SK-N-SH (cell line): ENCODE measurements around the gene DUSP5. TPM values are rescaled to one million over a fixed set of nuclear protein-coding genes. Genes with fewer than 3 reads are reported as not detected.

Source experiments
- CTCF ChIA-PET: fragments of 300-600, 350-600 bp; formaldehyde crosslinking; extraction: SDS; loops from one replicate; lab custom pipeline; 2021; lab: Yijun Ruan, JAX
- POLR2A ChIA-PET: fragments of 350-600 bp; sonication (Branson Sonifier 250); formaldehyde crosslinking; extraction: SDS; loops from one replicate; lab custom pipeline; 2020; ENCODE audit warnings: antibody characterized with exemption, inconsistent platforms; lab: Yijun Ruan, JAX
- DNase-seq: peaks from one replicate; pipeline ENCODE4 v3.0.0; 2012
- H2AFZ ChIP-seq: fragments of 200-600 bp; sonication (generic); 2 replicates; pipeline ENCODE4 v1.8.1; 2016; ENCODE audit warnings: antibody characterized with exemption, mild to moderate bottlenecking, low read depth
- H3F3A ChIP-seq: fragments of 200-600 bp; sonication (generic); replicated peaks from 2 replicates; pipeline ENCODE3; 2016; ENCODE audit warnings: antibody characterized with exemption, mild to moderate bottlenecking; ENCODE audit not compliant: insufficient read depth
- H3K27ac ChIP-seq, 2 experiments: fragments of 200-500 bp in 1 of 2; fragments of 200-600 bp in 1 of 2; sonication (Bioruptor generic) in 1 of 2; sonication (generic), shearing (Covaris generic) in 1 of 2; 2 replicates each; pipeline versions ENCODE4 v1.5.1 to v1.6.1; 2014 to 2016; ENCODE audit warnings: low read depth in 2 of 2, inconsistent platforms in 1 of 2, low read length in 1 of 2, mild to moderate bottlenecking in 1 of 2, mixed read lengths in 1 of 2
- H3K27me3 ChIP-seq: fragments of 200-600 bp; sonication (generic), shearing (Covaris generic); 2 replicates; pipeline ENCODE4 v1.6.1; 2016; ENCODE audit warnings: mixed run types; ENCODE audit not compliant: insufficient read depth
- H3K36me3 ChIP-seq, 2 experiments: fragments of 200-500 bp in 1 of 2; fragments of 200-600 bp in 1 of 2; sonication (Bioruptor generic) in 1 of 2; sonication (generic) in 1 of 2; replicated peaks in 1 of 2; 2 replicates each; pipeline versions ENCODE3 to v1.5.1; 2014 to 2016; ENCODE audit warnings: low read length in 1 of 2, mild to moderate bottlenecking in 1 of 2; ENCODE audit not compliant: insufficient read depth in 2 of 2, control insufficient read depth in 1 of 2
- H3K4me1 ChIP-seq, 2 experiments: fragments of 200-500 bp in 1 of 2; fragments of 200-600 bp in 1 of 2; sonication (Bioruptor generic) in 1 of 2; sonication (generic), shearing (Covaris generic) in 1 of 2; 2 replicates each; pipeline versions ENCODE4 v1.5.1 to v1.6.1; 2014 to 2016; ENCODE audit warnings: low read depth in 1 of 2, low read length in 1 of 2, mixed run types in 1 of 2; ENCODE audit not compliant: insufficient read depth in 2 of 2, control insufficient read depth in 1 of 2
- H3K4me2 ChIP-seq: fragments of 200-600 bp; sonication (generic), shearing (Covaris generic); 2 replicates; pipeline ENCODE4 v1.6.1; 2017; ENCODE audit warnings: mixed run types
- H3K4me3 ChIP-seq, 2 experiments: fragments of 200-500 bp in 1 of 2; fragments of 200-600 bp in 1 of 2; sonication (Bioruptor generic) in 1 of 2; sonication (generic), shearing (Covaris generic) in 1 of 2; 2 replicates each; pipeline versions ENCODE4 v1.5.1 to v1.8.1; 2014 to 2016; ENCODE audit warnings: low read depth in 2 of 2, inconsistent platforms in 1 of 2, low read length in 1 of 2, mild to moderate bottlenecking in 1 of 2, mixed read lengths in 1 of 2, moderate library complexity in 1 of 2
- H3K79me2 ChIP-seq: fragments of 200-600 bp; sonication (generic); 2 replicates; pipeline ENCODE4 v1.8.1; 2017; ENCODE audit warnings: mild to moderate bottlenecking; ENCODE audit not compliant: insufficient read depth
- H3K9ac ChIP-seq: fragments of 200-600 bp; sonication (generic); 2 replicates; pipeline ENCODE4 v1.6.1; 2017; ENCODE audit warnings: mixed run types
- H3K9me2 ChIP-seq: fragments of 200-600 bp; sonication (generic); 2 replicates; pipeline ENCODE4 v1.6.1; 2017; ENCODE audit warnings: mixed run types
- H3K9me3 ChIP-seq: fragments of 200-600 bp; sonication (generic); 2 replicates; pipeline ENCODE4 v1.6.1; 2017; ENCODE audit warnings: mixed run types, mild to moderate bottlenecking, moderate library complexity
- H4K20me1 ChIP-seq: fragments of 200-600 bp; sonication (generic); 2 replicates; pipeline ENCODE4 v1.6.1; 2017; ENCODE audit warnings: mild to moderate bottlenecking, mixed run types; ENCODE audit not compliant: insufficient read depth
- FOSL2 ChIP-seq: IDR thresholded peaks from 2 replicates; pipeline ENCODE4 v1.4.0; 2012; ENCODE audit warnings: low read depth, mild to moderate bottlenecking, moderate library complexity, borderline replicate concordance
- FOXJ3 ChIP-seq: sonication (generic); formaldehyde crosslinking; IDR thresholded peaks from 2 replicates; pipeline ENCODE4 v1.5.1; 2020; ENCODE audit warnings: mild to moderate bottlenecking, missing genetic modification reagents
- GATA2 ChIP-seq: sonication (generic); formaldehyde crosslinking; IDR thresholded peaks from 2 replicates; pipeline ENCODE4 v1.5.0; 2020; ENCODE audit warnings: mild to moderate bottlenecking, missing genetic modification reagents
- POLR2AphosphoS5 ChIP-seq: IDR thresholded peaks from 2 replicates; pipeline ENCODE4 v1.6.1; 2012; ENCODE audit warnings: low read depth, low read length
- RAD21 ChIP-seq: IDR thresholded peaks from 2 replicates; pipeline ENCODE4 v1.6.1; 2012; ENCODE audit warnings: mild to moderate bottlenecking, low read length
- TCF12 ChIP-seq: IDR thresholded peaks from 2 replicates; pipeline ENCODE4 v1.4.0; 2012
- WGBS: methylation state at CpG from one replicate; pipeline ENCODE4 v1.1.6; 2017; ENCODE audit warnings: low lambda C conversion rate; 5-methylcytosine and 5-hydroxymethylcytosine counted together
- polyA plus RNA-seq, 3 experiments: library from polyadenylated mRNA; depleted of rRNA; stranded (reverse); fragments of >200 nt; gene quantifications; 2 replicates each; pipeline ENCODE4 v1.2.3, GENCODE V29; 2012
- TF ChIP-seq, protein P1 (sequence below): fragments of 150-350 bp; IDR thresholded peaks from 2 replicates; pipeline ENCODE4 v1.6.1; 2016; ENCODE audit warnings: mild to moderate bottlenecking, low read depth, low read length
- TF ChIP-seq, protein P2 (sequence below): IDR thresholded peaks from 2 replicates; pipeline ENCODE4 v1.6.1; 2012; ENCODE audit warnings: mild to moderate bottlenecking, low read depth, low read length, moderate library complexity

The DUSP5 gene
- polyA plus RNA-seq, 1 of the 3 experiments (the other 2 are of a cell fraction): 52.0 TPM

DNA sequence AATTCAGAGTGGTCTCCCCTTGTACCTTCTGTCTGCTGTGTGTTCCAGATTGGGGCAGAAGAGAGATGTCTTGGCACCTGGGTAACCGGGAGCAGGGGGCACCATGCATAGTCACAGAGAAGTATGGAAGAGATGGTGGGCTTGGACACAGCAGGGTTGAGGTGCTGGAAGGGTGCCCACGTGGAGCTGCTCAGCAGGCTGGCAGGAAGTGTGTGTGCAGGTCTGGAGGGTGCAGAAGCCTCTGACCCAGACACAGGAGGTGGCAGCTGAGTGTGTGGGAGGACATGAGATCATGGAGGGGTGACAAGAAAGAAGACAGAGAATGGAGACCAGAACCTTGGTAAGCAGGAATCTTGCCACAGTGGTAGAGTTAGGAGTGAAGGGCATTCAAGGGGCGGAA lies 42.3 kb upstream of the DUSP5 start:
- CTCF ChIA-PET: interaction anchor here (0.5 to 1.6 kb wide), 2 partner anchors 22 to 99 kb away, joined by 3 read pairs; no protein-coding TSS in a partner anchor
- peaks cover 4% of the 10 kb centered on the region for H3F3A ChIP-seq
- no peak overlapping the region for H3K27ac ChIP-seq
- 47% methylated on average over 3 of the region's 3 CpGs for WGBS
- no peaks in the 10 kb centered on the region for H3K79me2 ChIP-seq
- H3K4me2 ChIP-seq: no peak overlapping the region
- H3K4me3 ChIP-seq: no peak overlapping the region
- H3K9ac ChIP-seq: no peak overlapping the region
- no peaks in the 10 kb centered on the region for H3K9me2 ChIP-seq
- no peaks in the 10 kb centered on the region for H3K9me3 ChIP-seq
- POLR2A ChIA-PET: no interaction called here
- H3K27me3 ChIP-seq: no peaks in the 10 kb centered on the region
- no peak overlapping the region for H2AFZ ChIP-seq
- DNase-seq: no peak
- no peaks in the 10 kb centered on the region for H4K20me1 ChIP-seq
- TF ChIP-seq POLR2AphosphoS5: no peak
- peaks cover 5 to 27% of the 10 kb centered on the region in 2 experiments; a peak in 1 of 4 replicates for H3K4me1 ChIP-seq
- no peaks in the 10 kb centered on the region for H3K36me3 ChIP-seq

- H3K9me2 ChIP-seq: no peaks in the 10 kb centered on the region
- no peaks in the 10 kb centered on the region for H3K79me2 ChIP-seq
- DNase-seq: no peak
- peaks cover 4% of the 10 kb centered on the region for H3F3A ChIP-seq
- H3K27ac ChIP-seq: no peak overlapping the region
- H3K4me1 ChIP-seq: peaks cover 11 to 33% of the 10 kb centered on the region in 2 experiments; a peak in 2 of 4 replicates
- no peak overlapping the region for H3K9ac ChIP-seq
- no peak for TF ChIP-seq POLR2AphosphoS5
- no peak for TF ChIP-seq FOXJ3 (CRISPR knock-in tag)
- no peak for TF ChIP-seq RAD21
- no peak for TF ChIP-seq GATA2 (CRISPR knock-in tag)
- TF ChIP-seq, protein P1, sequence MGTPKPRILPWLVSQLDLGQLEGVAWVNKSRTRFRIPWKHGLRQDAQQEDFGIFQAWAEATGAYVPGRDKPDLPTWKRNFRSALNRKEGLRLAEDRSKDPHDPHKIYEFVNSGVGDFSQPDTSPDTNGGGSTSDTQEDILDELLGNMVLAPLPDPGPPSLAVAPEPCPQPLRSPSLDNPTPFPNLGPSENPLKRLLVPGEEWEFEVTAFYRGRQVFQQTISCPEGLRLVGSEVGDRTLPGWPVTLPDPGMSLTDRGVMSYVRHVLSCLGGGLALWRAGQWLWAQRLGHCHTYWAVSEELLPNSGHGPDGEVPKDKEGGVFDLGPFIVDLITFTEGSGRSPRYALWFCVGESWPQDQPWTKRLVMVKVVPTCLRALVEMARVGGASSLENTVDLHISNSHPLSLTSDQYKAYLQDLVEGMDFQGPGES: no peak
- TF ChIP-seq, protein P2, sequence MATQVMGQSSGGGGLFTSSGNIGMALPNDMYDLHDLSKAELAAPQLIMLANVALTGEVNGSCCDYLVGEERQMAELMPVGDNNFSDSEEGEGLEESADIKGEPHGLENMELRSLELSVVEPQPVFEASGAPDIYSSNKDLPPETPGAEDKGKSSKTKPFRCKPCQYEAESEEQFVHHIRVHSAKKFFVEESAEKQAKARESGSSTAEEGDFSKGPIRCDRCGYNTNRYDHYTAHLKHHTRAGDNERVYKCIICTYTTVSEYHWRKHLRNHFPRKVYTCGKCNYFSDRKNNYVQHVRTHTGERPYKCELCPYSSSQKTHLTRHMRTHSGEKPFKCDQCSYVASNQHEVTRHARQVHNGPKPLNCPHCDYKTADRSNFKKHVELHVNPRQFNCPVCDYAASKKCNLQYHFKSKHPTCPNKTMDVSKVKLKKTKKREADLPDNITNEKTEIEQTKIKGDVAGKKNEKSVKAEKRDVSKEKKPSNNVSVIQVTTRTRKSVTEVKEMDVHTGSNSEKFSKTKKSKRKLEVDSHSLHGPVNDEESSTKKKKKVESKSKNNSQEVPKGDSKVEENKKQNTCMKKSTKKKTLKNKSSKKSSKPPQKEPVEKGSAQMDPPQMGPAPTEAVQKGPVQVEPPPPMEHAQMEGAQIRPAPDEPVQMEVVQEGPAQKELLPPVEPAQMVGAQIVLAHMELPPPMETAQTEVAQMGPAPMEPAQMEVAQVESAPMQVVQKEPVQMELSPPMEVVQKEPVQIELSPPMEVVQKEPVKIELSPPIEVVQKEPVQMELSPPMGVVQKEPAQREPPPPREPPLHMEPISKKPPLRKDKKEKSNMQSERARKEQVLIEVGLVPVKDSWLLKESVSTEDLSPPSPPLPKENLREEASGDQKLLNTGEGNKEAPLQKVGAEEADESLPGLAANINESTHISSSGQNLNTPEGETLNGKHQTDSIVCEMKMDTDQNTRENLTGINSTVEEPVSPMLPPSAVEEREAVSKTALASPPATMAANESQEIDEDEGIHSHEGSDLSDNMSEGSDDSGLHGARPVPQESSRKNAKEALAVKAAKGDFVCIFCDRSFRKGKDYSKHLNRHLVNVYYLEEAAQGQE: no peak
- no peak for TF ChIP-seq FOSL2
- TF ChIP-seq TCF12: no peak
- ChIA-PET CTCF (interaction anchor here (1.2 to 1.6 kb wide), 3 partner anchors 22 to 102 kb away, joined by 3 read pairs; no protein-coding TSS in a partner anchor), POLR2A (no interaction called here)
- no peak overlapping the region for H2AFZ ChIP-seq
- H3K9me3 ChIP-seq: no peaks in the 10 kb centered on the region
- no peaks in the 10 kb centered on the region for H3K27me3 ChIP-seq
- H3K36me3 ChIP-seq: no peaks in the 10 kb centered on the region
- H3K4me2 ChIP-seq: no peak overlapping the region
- H3K4me3 ChIP-seq: no peak overlapping the region
- WGBS: 63% methylated on average over 1 of the region's 1 CpG
- H4K20me1 ChIP-seq: no peaks in the 10 kb centered on the region
These were observed 41.7 kb upstream of the DUSP5 start for GRCh38 chr10:110456046-110456445.
